Neural progenitor cell (in vitro differentiated cells): Measurements from ENCODE around the gene HDAC7. TPM values are rescaled to one million over a fixed set of nuclear protein-coding genes. Genes with fewer than 3 reads are reported as not detected.

ENCODE experiments used
- DNase-seq: peaks from one replicate; pipeline ENCODE4 v3.0.0-alpha.2; 2016; ENCODE audit warnings: low spot score
- H2AFZ ChIP-seq: fragments of 200-600 bp; sonication (generic); replicated peaks from 2 replicates; pipeline ENCODE4 v1.6.1; 2016; ENCODE audit warnings: antibody characterized with exemption
- H3F3A ChIP-seq: fragments of 200-600 bp; sonication (generic); 2 replicates; pipeline ENCODE4 v1.6.1; 2016; ENCODE audit warnings: antibody characterized with exemption, low read depth
- H3K27ac ChIP-seq: fragments of 200-600 bp; sonication (generic); 2 replicates; pipeline ENCODE4 v1.5.1; 2016; ENCODE audit warnings: mild to moderate bottlenecking
- H3K27me3 ChIP-seq: fragments of 200-600 bp; sonication (generic); 2 replicates; pipeline ENCODE4 v1.6.1; 2016; ENCODE audit warnings: mild to moderate bottlenecking, moderate library complexity
- H3K36me3 ChIP-seq: fragments of 200-600 bp; sonication (generic); 2 replicates; pipeline ENCODE4 v1.5.1; 2016
- H3K4me1 ChIP-seq: fragments of 200-600 bp; sonication (generic); 2 replicates; pipeline ENCODE4 v1.6.1; 2016; ENCODE audit warnings: mixed run types
- H3K4me2 ChIP-seq: fragments of 200-600 bp; sonication (generic); 2 replicates; pipeline ENCODE4 v1.6.1; 2016
- H3K4me3 ChIP-seq: fragments of 200-600 bp; sonication (generic); 2 replicates; pipeline ENCODE4 v1.5.1; 2016
- H3K79me2 ChIP-seq: fragments of 200-600 bp; sonication (generic); 2 replicates; pipeline ENCODE4 v1.6.1; 2016; ENCODE audit warnings: low read depth
- H3K9ac ChIP-seq: fragments of 200-600 bp; sonication (generic); 2 replicates; pipeline ENCODE4 v1.6.1; 2016
- H3K9me3 ChIP-seq: fragments of 200-600 bp; sonication (generic); 2 replicates; pipeline ENCODE4 v1.5.1; 2016; ENCODE audit warnings: low read depth
- H4K20me1 ChIP-seq: fragments of 200-600 bp; sonication (generic); 2 replicates; pipeline ENCODE4 v1.6.1; 2016; ENCODE audit warnings: low read depth
- H3K27ac Mint-ChIP-seq: 3 replicates; pipeline ENCODE4 v1.8.0; 2021; ENCODE audit warnings: mixed read lengths
- H3K27me3 Mint-ChIP-seq: 2 replicates; pipeline ENCODE4 v1.8.0; 2022; ENCODE audit warnings: low read depth, mild to moderate bottlenecking, inconsistent platforms, moderate library complexity, mixed read lengths; ENCODE audit not compliant: insufficient read depth
- H3K36me3 Mint-ChIP-seq: 3 replicates; pipeline ENCODE4 v1.8.0; 2021; ENCODE audit warnings: mixed read lengths
- H3K4me1 Mint-ChIP-seq: 3 replicates; pipeline ENCODE4 v1.8.0; 2021; ENCODE audit warnings: mixed read lengths
- H3K4me3 Mint-ChIP-seq: 3 replicates; pipeline ENCODE4 v1.8.0; 2021; ENCODE audit warnings: mild to moderate bottlenecking, moderate library complexity, mixed read lengths
- H3K9me3 Mint-ChIP-seq: 3 replicates; pipeline ENCODE4 v1.8.0; 2020; ENCODE audit warnings: mixed read lengths
- CTCF ChIP-seq: fragments of 200-600 bp; sonication (generic); IDR thresholded peaks from 2 replicates; pipeline ENCODE4 v1.5.1; 2017; ENCODE audit warnings: antibody characterized with exemption, mild to moderate bottlenecking
- EZH2 ChIP-seq: fragments of 200-600 bp; sonication (generic); IDR thresholded peaks from 2 replicates; pipeline ENCODE4 v1.6.1; 2017; ENCODE audit warnings: antibody characterized with exemption, mild to moderate bottlenecking, moderate library complexity
- EZH2phosphoT487 ChIP-seq: fragments of 200-600 bp; sonication (generic); IDR thresholded peaks from 2 replicates; pipeline ENCODE4 v1.6.1; 2017; ENCODE audit warnings: antibody characterized with exemption
- total RNA-seq: library from RNA; depleted of rRNA; stranded (reverse); fragments of >200 nt; gene quantifications from 2 replicates; pipeline ENCODE4 v1.2.3, GENCODE V29; 2015; ENCODE audit warnings: low replicate concordance

Gene HDAC7
- total RNA-seq, 1 donor from 2014 or later = 7.2 TPM

DNA sequence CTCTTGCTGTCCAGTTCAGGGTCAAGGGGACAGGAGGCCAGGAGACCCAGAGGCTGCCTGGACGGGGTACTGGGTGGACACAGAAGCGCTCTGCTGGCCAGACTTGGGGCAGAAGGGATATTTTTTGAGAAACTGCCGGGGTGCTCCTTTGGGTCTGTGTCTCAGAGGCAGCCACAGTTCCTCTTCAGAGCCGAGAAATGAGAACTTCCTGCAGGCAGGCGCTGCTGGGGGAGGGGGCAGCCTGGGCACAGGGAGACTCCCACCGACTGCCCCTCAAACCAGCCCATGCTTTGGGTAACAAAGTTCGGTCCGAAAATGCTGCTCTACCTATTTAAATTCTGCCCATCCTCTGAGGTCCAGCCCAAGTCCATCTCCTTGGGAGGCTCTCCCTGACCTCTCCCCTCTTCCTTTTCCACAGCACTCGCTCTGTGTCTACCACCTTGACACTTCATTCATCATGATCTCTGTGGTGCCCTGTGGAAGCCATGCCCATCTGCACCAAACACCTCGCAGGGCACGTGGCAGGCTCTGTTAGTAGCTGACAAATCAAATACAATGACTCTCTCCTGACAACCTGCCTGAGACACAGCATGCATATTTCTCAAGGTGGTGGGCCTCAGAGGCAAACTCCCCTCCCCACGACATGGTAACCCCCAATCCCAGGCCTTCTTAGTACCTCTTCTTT is 16.4 kb downstream of the HDAC7 start:
- TF ChIP-seq CTCF = no peak
- TF ChIP-seq EZH2 = no peak
- Histone ChIP-seq H3K4me3 (no peak overlapping the region), H2AFZ (no peak overlapping the region), H3K27ac (no peak overlapping the region), H3K79me2 (peaks cover 32% of the 10 kb centered on the region), H3K36me3 (no peaks in the 10 kb centered on the region), H3F3A (peaks cover 5% of the 10 kb centered on the region), H3K4me1 (peaks cover 40% of the 10 kb centered on the region), H3K27me3 (no peaks in the 10 kb centered on the region), H4K20me1 (peaks cover 19% of the 10 kb centered on the region), H3K9me3 (no peaks in the 10 kb centered on the region), H3K9ac (no peak overlapping the region), H3K4me2 (no peak overlapping the region)
- Mint-ChIP-seq H3K27me3 (no peaks in the 10 kb centered on the region), H3K27ac (no peak overlapping the region), H3K9me3 (no peaks in the 10 kb centered on the region), H3K4me1 (peaks cover 67% of the 10 kb centered on the region), H3K36me3 (peaks cover 3% of the 10 kb centered on the region), H3K4me3 (no peak overlapping the region)
- no peak for DNase-seq

DNA sequence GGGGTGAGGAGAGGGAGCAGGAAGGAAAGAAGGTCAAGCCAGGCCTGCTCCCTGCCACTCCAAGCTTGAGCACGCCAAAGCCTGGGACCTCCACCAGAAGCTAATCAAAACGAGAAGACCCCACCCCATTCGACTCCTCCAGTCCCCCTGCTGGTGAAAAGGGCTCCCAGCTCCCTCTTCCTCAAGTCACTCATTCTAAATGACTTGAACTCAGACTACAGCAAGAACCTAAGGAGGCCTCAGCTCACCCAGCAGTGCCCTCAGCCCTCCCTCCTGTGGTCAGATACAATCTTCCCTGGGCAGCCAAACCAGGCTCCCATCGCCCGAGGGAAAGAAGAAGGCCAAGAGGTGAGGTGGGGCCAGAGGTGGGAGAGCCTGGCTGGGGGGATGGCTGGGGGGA is 17.4 kb downstream of the HDAC7 start:
- H3K27me3 Mint-ChIP-seq = no peaks in the 10 kb centered on the region
- Histone ChIP-seq H3K27ac (no peak overlapping the region), H3K4me3 (no peak overlapping the region), H4K20me1 (peaks cover 13% of the 10 kb centered on the region), H3K9ac (no peak overlapping the region), H3K27me3 (no peaks in the 10 kb centered on the region), H2AFZ (no peak overlapping the region), H3F3A (peaks cover 5% of the 10 kb centered on the region), H3K4me1 (peaks cover 32% of the 10 kb centered on the region), H3K9me3 (no peaks in the 10 kb centered on the region), H3K36me3 (no peaks in the 10 kb centered on the region), H3K79me2 (peaks cover 22% of the 10 kb centered on the region), H3K4me2 (no peak overlapping the region)
- H3K36me3 Mint-ChIP-seq = peaks cover 3% of the 10 kb centered on the region
- H3K4me1 Mint-ChIP-seq = peaks cover 59% of the 10 kb centered on the region
- peak; percentile 46 for DNase-seq
- TF ChIP-seq CTCF (peak; percentile 50), EZH2 (no peak)
- peak overlapping the region; percentile 63 for H3K27ac Mint-ChIP-seq
- no peak overlapping the region for H3K4me3 Mint-ChIP-seq
- H3K9me3 Mint-ChIP-seq = no peaks in the 10 kb centered on the region

GRCh38 chr12:47801904-47802246 is 17.8 kb downstream of the HDAC7 start:
- Mint-ChIP-seq H3K27me3 (no peaks in the 10 kb centered on the region), H3K4me1 (peaks cover 55% of the 10 kb centered on the region), H3K27ac (peak overlapping the region; percentile 63), H3K4me3 (peak overlapping the region; percentile 65), H3K9me3 (no peaks in the 10 kb centered on the region), H3K36me3 (peaks cover 3% of the 10 kb centered on the region)
- H3K27ac ChIP-seq = no peak overlapping the region
- TF ChIP-seq EZH2 (no peak), EZH2phosphoT487 (no peak), CTCF (no peak)
- no peaks in the 10 kb centered on the region for H3K36me3 ChIP-seq
- no peak overlapping the region for H3K9ac ChIP-seq
- no peak overlapping the region for H3K4me3 ChIP-seq
- H4K20me1 ChIP-seq = peaks cover 13% of the 10 kb centered on the region
- peaks cover 32% of the 10 kb centered on the region for H3K4me1 ChIP-seq
- H3K79me2 ChIP-seq = peaks cover 17% of the 10 kb centered on the region
- H3F3A ChIP-seq = peaks cover 5% of the 10 kb centered on the region
- H3K27me3 ChIP-seq = no peaks in the 10 kb centered on the region
- H3K9me3 ChIP-seq = no peaks in the 10 kb centered on the region
- no peak overlapping the region for H2AFZ ChIP-seq
- H3K4me2 ChIP-seq = no peak overlapping the region
- no peak for DNase-seq
